Osteoblast (primary cell): ENCODE data around the gene MAP3K10. TPM values are rescaled to one million over a fixed set of nuclear protein-coding genes. Genes with fewer than 3 reads are reported as not detected.

Source experiments
- DNase-seq: peaks from one replicate; pipeline ENCODE4 v3.0.0; 2011; ENCODE audit warnings: low spot score, mixed read lengths; ENCODE audit not compliant: insufficient read length; ENCODE audit errors: missing footprints
- H2AFZ ChIP-seq: 2 replicates; pipeline ENCODE4 v1.6.0; 2011; ENCODE audit warnings: mild to moderate bottlenecking, low read length
- H3K27ac ChIP-seq: 2 replicates; pipeline ENCODE4 v1.5.1; 2011; ENCODE audit warnings: mild to moderate bottlenecking, low read depth, low read length, moderate library complexity
- H3K27me3 ChIP-seq: 2 replicates; pipeline ENCODE4 v1.6.0; 2012; ENCODE audit warnings: mild to moderate bottlenecking, control low read depth, inconsistent platforms, low read length, moderate library complexity; ENCODE audit not compliant: insufficient read depth
- H3K36me3 ChIP-seq: 2 replicates; pipeline ENCODE4 v1.5.1; 2011; ENCODE audit warnings: mild to moderate bottlenecking, low read length, control low read depth, moderate library complexity; ENCODE audit not compliant: insufficient read depth
- H3K4me1 ChIP-seq: 2 replicates; pipeline ENCODE4 v1.5.1; 2011; ENCODE audit warnings: mild to moderate bottlenecking, low read length, control low read depth, moderate library complexity; ENCODE audit not compliant: insufficient read depth
- H3K4me2 ChIP-seq: 2 replicates; pipeline ENCODE4 v1.6.0; 2011; ENCODE audit warnings: mild to moderate bottlenecking, low read length; ENCODE audit not compliant: insufficient read depth
- H3K4me3 ChIP-seq: fragments of 200-600 bp; sonication (generic); 3 replicates; pipeline ENCODE4 v1.5.1; 2012; ENCODE audit warnings: mild to moderate bottlenecking, low read length, inconsistent platforms; ENCODE audit not compliant: insufficient read depth
- H3K79me2 ChIP-seq: 2 replicates; pipeline ENCODE4 v1.6.0; 2012; ENCODE audit warnings: mild to moderate bottlenecking, low read length, control low read depth, inconsistent platforms; ENCODE audit not compliant: insufficient read depth
- H3K9me3 ChIP-seq: 2 replicates; pipeline ENCODE4 v1.5.1; 2011; ENCODE audit warnings: low read depth, low read length, control low read depth
- H4K20me1 ChIP-seq: 2 replicates; pipeline ENCODE4 v1.6.0; 2012; ENCODE audit warnings: mild to moderate bottlenecking, low read length, control low read depth; ENCODE audit not compliant: insufficient read depth
- total RNA-seq: library from RNA; depleted of rRNA; stranded (reverse); fragments of >200 nt; gene quantifications from 2 replicates; pipeline ENCODE4 v1.2.3, GENCODE V29; 2012
- TF ChIP-seq, protein P1 (sequence below): IDR thresholded peaks from 2 replicates; pipeline ENCODE4 v1.5.1; 2011; ENCODE audit warnings: mild to moderate bottlenecking, low read depth, low read length, moderate library complexity; ENCODE audit errors: extremely low read depth

Gene MAP3K10
- total RNA-seq, 1 donor = 9.8 TPM

GRCh38 chr19:40198272-40198990, 7.2 kb downstream of the MAP3K10 start:
- TF ChIP-seq, protein P1, sequence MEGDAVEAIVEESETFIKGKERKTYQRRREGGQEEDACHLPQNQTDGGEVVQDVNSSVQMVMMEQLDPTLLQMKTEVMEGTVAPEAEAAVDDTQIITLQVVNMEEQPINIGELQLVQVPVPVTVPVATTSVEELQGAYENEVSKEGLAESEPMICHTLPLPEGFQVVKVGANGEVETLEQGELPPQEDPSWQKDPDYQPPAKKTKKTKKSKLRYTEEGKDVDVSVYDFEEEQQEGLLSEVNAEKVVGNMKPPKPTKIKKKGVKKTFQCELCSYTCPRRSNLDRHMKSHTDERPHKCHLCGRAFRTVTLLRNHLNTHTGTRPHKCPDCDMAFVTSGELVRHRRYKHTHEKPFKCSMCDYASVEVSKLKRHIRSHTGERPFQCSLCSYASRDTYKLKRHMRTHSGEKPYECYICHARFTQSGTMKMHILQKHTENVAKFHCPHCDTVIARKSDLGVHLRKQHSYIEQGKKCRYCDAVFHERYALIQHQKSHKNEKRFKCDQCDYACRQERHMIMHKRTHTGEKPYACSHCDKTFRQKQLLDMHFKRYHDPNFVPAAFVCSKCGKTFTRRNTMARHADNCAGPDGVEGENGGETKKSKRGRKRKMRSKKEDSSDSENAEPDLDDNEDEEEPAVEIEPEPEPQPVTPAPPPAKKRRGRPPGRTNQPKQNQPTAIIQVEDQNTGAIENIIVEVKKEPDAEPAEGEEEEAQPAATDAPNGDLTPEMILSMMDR = no peak
- Histone ChIP-seq H3K9me3 (no peaks in the 10 kb centered on the region), H3K4me1 (peaks cover 5% of the 10 kb centered on the region), H4K20me1 (peaks cover 3% of the 10 kb centered on the region), H3K27me3 (no peaks in the 10 kb centered on the region), H3K79me2 (peaks cover 4% of the 10 kb centered on the region), H2AFZ (no peak overlapping the region), H3K36me3 (peaks cover 6% of the 10 kb centered on the region), H3K27ac (no peak overlapping the region), H3K4me2 (no peak overlapping the region), H3K4me3 (no peak overlapping the region)
- DNase-seq = no peak

- TF ChIP-seq, protein P1 = no peak
- no peaks in the 10 kb centered on the region for H3K79me2 ChIP-seq
- H3K27ac ChIP-seq = no peak overlapping the region
- H3K9me3 ChIP-seq = peaks cover 4% of the 10 kb centered on the region
- peaks cover 3% of the 10 kb centered on the region for H4K20me1 ChIP-seq
- H3K27me3 ChIP-seq = no peaks in the 10 kb centered on the region
- H3K36me3 ChIP-seq = peaks cover 20% of the 10 kb centered on the region
- DNase-seq = no peak
- H3K4me3 ChIP-seq = no peak overlapping the region
- no peak overlapping the region for H2AFZ ChIP-seq
- H3K4me1 ChIP-seq = no peaks in the 10 kb centered on the region
- no peak overlapping the region for H3K4me2 ChIP-seq
These were observed 9.3 kb downstream of the MAP3K10 start for GRCh38 chr19:40200341-40201099.

GRCh38 chr19:40204381-40204780, 13.2 kb downstream of the MAP3K10 start:
- DNase-seq = no peak
- Histone ChIP-seq H3K4me1 (no peaks in the 10 kb centered on the region), H3K27ac (no peak overlapping the region), H3K4me3 (no peak overlapping the region), H3K9me3 (peaks cover 4% of the 10 kb centered on the region), H3K36me3 (peaks cover 24% of the 10 kb centered on the region), H3K27me3 (no peaks in the 10 kb centered on the region), H3K79me2 (no peaks in the 10 kb centered on the region), H3K4me2 (no peak overlapping the region), H2AFZ (no peak overlapping the region), H4K20me1 (no peaks in the 10 kb centered on the region)
- TF ChIP-seq, protein P1 = no peak

GRCh38 chr19:40205760-40206159, 14.5 kb downstream of the MAP3K10 start:
- TF ChIP-seq, protein P1 = no peak
- peaks cover 4% of the 10 kb centered on the region for H3K9me3 ChIP-seq

More at GRCh38 chr19:40205760-40206159, 14.5 kb downstream of the MAP3K10 start:
- no peaks in the 10 kb centered on the region for H3K4me1 ChIP-seq
- H3K4me2 ChIP-seq = no peak overlapping the region
- no peaks in the 10 kb centered on the region for H4K20me1 ChIP-seq
- H2AFZ ChIP-seq = no peak overlapping the region
- DNase-seq = no peak
- no peak overlapping the region for H3K27ac ChIP-seq
- H3K4me3 ChIP-seq = no peak overlapping the region
- no peaks in the 10 kb centered on the region for H3K79me2 ChIP-seq
- peaks cover 25% of the 10 kb centered on the region for H3K36me3 ChIP-seq
- no peaks in the 10 kb centered on the region for H3K27me3 ChIP-seq
